IPS-18c (cell line): ENCODE data around the gene KCNIP3.
"Not testable (repeated sequence)": the region's sequence is repeated elsewhere in the genome, so short reads cannot be mapped to it uniquely, and the experiment has no call there.

Experiments
- H3K4me3 ChIP-seq: 2 replicates; pipeline ENCODE4 v1.7.0; 2013; ENCODE audit warnings: low read depth, mild to moderate bottlenecking, low read length, moderate library complexity; ENCODE audit not compliant: insufficient read depth
- H3K9me3 ChIP-seq: one replicate; pipeline ENCODE4 v1.6.1; 2013; ENCODE audit warnings: mild to moderate bottlenecking, low read length, moderate library complexity; ENCODE audit not compliant: control insufficient read depth, insufficient read depth

Gene KCNIP3

DNA sequence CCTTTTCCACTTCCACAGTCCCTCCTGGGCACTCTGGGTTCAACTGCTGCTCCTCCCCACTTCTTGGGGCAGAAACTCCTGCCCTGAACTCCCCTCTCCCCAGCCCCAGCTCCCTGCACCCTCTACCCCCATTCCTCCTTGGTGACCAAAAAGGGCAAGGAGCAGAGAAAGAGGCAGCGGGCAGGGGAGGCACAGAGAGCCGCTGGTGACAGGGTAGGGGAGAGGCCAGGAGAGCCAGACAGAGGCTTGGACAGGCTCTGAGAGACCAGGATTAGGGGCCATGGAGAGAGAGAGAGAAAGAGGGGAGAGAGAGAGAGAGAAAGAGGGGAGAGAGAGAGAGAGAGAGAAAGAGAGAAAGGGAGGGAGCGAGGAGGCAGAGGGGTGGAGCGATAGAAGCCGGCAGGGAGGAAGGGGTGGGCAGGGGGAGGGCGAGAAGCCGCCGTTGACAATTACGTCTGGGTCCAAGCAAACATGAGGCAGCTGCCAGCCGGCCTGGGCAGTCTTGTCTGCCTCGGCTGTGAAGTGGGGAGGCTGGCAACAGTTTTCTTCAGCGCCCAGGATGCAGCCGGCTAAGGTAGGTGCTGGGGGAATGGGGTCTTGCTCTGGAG is at the start of gene KCNIP3:
KCNIP3 (plus strand) TSS at position 468 of the 608 bp plus-strand sequence; CDS start at position 560, 92 bp downstream.
- Histone ChIP-seq H3K4me3 (peak within 1 kb of the TSS; percentile 31), H3K9me3 (no peaks in the 10 kb centered on the region)

DNA sequence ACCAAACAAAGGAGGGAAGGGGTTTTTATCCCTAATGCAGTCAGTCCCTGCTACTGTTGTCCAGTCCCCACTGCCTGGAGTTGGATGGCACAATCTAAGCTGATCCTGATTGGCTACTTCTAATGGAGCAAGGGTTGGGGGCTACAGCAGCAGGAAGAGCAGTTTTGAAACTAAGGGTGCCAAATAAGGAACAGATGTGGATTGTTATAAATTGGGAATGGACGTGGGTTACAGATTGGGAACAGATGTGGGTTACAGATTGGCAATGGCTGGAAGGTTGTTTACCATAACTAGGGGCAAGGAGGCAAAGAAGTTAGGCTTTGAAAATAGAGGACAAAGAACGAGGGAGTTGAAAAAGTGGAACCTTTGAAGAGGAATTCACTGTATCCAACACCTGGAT is 38.9 kb upstream of the KCNIP3 start:
- Histone ChIP-seq H3K9me3 (peaks cover 3% of the 10 kb centered on the region), H3K4me3 (no peak overlapping the region; the same call in 1 of the 2 replicates)

DNA sequence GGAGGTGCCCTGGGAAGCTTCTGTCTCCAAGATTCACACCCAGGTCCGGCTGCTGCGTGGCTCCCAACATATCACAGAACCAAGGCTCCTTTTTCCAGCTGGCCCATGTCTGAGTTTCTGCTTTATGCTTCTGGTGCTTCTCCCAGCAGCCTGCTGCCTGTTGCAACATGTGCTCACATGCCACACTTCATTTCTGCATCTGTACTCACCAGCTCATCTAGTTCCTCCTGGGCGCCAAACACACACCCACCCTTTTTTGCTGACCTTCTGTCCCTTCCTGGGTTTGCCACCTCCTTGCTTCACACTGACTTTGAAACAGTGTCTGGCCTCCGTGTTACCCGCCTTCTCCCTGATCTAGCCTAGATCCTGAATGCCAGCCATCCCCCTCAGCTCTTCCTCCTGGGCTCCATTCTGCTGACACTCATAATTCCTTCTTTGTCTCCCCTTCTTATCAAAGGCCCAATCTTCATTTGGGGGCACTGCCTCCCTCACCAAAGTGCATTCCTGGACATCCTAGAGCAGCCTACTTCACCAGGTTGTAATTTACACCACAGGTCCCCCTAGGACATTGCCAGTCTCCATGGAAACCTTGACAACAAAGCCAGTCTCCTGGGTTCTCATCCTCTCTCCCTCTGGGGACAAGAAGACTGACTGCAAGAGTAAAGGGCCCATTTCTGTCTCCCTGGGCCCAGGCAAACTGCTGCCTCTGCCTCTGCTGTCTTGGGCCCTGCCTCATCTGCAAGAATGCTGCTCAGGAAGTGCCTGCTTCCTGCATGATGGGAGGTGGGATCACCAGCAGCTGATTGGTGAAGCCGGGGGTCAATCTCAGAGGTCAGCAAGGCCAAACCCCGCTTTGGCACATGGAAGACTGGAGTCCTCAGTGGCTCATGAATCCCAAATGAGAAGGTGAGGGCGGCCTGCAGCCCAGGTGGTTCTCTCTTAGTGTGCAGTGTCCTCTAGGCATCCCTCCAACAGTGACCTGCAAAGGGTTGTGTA is 36.8 kb upstream of the KCNIP3 start:
- H3K4me3 ChIP-seq: no peak overlapping the region
- H3K9me3 ChIP-seq: peaks cover 3% of the 10 kb centered on the region

DNA sequence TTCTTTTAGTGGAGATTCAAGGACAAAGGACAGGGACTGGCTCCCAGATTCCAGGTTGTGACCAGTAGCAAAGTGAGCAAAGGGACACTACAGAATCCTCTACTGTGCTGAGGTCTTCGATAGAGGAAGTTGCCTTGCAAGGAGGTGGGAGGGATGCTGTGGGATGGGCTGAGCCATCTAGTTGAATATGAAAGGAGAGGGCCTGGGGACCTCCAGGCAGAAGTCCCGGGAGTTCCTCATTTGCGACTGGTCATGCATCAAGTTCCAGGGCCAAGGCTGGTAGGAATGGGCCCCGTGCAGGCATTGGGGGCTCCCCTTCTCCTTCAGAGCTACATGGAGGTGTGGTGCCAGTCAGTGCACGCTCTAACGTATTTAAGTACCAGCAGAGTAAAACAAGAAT is 35.5 kb upstream of the KCNIP3 start:
- H3K4me3 ChIP-seq: no peak overlapping the region
- peaks cover 3% of the 10 kb centered on the region for H3K9me3 ChIP-seq

DNA sequence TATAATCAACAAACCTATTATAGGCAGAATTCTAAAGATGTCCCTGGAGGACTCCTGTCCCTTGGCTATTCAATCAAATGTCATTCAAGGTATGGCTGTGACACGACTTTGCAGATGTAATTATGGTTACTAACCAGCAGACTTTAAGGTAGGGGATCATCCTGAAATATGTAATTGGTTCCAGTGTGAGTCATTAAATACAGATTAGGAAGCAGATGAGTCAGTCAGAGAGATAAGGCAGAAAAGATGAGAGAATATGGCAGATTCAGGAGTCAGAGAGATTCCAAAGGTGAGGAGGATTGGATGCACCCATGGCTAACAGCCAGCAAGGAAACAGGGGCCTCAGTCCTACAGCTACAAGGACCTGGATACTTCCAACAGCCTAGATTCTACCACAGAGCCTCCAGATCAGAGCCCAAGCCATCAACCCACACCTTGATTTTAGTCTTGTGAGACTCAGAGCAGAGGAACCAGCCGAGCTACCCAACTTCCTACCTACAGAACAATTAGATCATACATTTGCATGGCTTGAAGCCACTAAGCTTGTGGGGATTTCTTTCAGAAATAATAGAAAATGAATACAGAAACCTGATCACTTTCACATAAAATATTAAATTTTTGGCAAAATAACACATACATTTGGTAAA is 34.1 kb upstream of the KCNIP3 start:
- Histone ChIP-seq H3K9me3 (peaks cover 2% of the 10 kb centered on the region), H3K4me3 (no peak overlapping the region)

DNA sequence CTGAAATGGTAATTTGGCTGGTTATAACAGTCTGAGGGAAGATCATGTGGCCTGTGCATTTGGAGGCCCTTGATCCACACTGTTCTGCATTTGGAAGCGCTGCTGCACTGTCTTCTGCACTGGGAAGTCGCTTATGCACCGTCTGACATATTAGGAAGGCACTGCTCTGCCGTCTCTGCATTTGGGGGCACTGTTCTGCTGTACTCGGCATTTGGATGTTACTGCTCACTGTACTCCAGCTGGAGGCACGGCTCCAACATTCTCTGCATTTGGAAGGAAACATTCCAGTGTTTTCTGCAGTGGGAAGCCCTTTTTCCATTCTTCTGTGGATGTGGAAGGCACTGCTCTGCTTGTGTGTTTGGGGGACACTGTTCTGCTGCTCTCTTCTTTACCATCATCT is 32.5 kb upstream of the KCNIP3 start:
- Histone ChIP-seq H3K4me3 (no peak overlapping the region), H3K9me3 (no peaks in the 10 kb centered on the region)

DNA sequence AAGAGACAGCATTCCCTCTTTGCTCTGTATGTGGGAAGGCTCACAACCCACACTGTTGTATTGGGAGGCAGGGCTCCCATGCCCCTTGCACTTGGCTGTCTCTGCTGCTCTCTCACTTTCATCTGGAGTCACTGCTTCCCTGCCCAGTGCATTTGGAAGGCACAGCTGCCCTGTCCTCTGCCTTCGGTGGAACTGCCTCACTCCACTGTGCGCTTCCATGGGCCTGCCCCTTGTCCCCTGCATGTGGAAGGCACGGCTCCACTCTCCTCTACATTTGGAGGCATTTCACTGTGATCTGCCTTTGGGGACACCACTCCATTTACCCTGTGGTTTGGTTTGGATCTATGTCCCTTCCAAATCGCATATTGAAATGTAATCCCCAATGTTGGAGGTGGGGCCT is 32.0 kb upstream of the KCNIP3 start:
- Histone ChIP-seq H3K9me3 (no peaks in the 10 kb centered on the region), H3K4me3 (no peak overlapping the region)

DNA sequence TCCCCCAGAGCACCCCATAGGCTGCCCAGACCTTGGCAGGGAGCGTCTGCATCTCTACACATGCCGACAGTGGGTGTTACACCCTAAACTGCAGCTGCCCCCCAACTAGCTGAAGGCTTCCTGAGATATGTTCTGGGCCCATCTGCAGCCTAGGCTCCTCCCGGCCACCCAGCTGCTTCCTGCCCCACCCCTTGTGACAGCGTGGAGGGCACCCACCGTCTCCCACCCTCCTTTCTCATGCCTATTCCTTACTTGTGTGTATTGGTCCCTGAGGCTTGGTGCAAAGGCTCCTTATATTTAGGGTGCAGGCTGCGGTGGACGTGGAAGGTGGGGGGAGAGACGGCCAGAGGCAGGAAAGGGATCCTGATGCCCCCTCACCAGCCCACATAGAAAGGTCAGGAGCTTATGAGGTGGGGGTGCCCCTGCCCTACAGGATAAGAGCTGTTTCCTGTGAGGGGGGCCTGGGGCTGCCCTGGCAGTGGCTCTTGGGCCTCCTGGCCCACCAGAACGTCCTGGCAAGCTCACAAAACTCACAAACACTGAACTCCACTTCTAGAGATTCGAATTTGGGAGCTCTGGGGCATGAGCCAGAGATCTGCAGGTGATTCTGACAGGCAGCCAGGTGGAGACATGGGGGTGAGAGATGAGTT is 30.2 kb upstream of the KCNIP3 start:
- no peak overlapping the region for H3K4me3 ChIP-seq

DNA sequence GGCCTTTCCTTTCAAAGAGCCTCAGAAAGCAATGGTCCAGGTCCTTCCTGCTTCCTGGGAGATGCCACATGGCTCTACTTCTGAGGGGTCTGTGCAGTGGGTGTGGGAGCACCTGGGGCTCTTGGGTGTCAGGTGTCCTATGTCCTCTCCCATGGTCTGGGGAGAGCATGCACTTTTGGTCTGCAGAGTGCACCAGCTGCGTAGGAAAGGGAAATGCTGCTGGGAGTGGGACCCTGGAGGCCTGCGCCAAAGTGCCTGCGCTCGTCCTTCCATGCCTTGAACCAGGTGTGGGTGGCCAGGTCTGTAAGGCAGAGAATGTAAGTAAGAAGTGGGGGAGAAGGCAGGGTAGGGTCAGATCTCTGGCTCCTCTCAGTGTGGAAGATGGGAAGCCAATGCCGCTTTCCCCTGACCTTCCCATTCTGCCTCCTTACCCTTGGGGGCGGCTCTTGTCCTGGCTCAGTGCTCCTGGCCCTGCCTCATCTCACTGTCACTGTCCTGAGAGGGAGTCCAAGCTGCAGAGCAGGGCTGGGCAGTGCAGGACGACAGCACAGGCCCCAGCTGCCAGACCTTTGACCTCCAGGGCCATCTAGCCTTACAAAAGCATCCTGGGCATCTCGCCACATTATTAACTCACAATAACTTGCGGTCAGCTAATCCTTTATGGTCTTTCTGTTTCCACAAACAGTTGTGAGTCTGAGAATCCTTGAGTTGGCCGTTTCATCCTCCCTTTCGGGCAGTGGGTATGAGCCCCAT is 29.5 kb upstream of the KCNIP3 start:
- H3K9me3 ChIP-seq: no peaks in the 10 kb centered on the region
- no peak overlapping the region for H3K4me3 ChIP-seq

More for the DNA sequence above, 30.2 kb upstream of the KCNIP3 start:
- H3K9me3 ChIP-seq: no peaks in the 10 kb centered on the region

DNA sequence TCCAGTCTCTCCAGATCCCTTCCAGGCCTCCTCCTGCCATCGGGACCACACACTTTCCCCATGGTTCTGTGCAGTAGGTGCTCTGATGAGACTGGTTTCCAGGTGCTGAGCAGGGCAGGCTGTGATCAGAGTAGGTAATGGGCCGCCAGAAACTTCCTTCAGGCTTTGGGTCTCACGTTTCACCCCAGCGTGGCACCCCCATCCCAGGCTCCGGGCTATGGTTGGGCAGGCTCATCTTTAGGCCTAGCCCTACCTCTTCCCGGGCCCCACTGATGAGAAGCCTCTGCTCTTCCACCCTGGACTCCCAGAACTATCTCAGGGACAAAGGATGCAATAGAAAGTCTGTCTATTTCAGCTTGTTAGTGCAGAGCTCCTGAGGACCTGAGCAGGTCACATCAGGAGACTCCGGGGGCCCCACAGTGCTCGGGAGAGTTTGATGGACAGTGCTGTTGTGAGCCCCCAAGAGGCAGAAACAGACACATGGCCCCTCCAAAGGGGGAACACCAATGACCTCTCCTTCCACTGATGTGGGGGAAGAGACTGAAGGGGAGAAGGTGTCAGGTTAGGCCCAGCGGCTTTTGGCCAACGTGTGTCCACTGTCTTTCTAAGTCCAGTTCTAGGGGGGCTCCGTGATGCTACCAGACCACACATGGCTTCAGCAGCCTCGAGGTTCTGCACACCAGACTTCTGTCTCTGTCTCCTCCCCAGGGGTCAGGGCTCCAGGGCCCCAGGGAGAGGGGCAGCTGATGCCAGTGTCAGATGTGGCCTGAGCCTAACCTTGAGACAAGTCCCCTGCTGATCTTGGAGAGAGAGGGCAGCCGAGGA is 28.7 kb upstream of the KCNIP3 start:
- H3K9me3 ChIP-seq: no peaks in the 10 kb centered on the region

DNA sequence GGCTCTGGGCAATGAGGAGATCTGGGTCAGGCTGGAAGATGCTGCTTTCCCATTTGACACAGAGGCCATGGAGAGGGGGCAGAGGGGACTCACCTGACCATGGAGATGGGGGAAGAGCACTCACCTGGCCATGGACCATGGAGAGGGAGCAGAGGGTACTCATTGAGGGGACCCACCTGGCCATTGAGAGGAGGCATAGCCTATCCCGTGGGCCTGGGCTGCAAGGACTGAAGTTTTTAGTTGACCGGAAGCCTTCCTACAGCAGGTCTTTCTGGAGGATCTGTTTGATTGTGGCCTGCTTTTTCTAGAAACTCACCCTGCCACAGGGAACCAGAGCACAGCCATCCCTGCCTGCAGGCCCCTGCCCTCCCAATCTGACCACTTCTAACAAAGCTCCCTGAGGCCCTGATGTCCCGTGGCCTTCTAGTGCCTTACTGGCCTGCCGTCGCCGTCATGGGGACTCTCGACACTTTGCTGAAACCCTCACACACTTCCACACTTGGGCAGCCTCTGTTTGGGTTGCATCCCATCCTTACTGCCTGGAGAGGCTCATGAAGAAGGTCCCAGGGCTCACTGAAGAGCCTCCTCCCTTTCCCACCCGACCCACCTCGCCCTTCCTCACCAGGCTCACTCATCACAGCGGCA is 28.0 kb upstream of the KCNIP3 start:
- Histone ChIP-seq H3K9me3 (no peaks in the 10 kb centered on the region), H3K4me3 (no peak overlapping the region)

More for the DNA sequence above, 28.7 kb upstream of the KCNIP3 start:
- H3K4me3 ChIP-seq: no peak overlapping the region

DNA sequence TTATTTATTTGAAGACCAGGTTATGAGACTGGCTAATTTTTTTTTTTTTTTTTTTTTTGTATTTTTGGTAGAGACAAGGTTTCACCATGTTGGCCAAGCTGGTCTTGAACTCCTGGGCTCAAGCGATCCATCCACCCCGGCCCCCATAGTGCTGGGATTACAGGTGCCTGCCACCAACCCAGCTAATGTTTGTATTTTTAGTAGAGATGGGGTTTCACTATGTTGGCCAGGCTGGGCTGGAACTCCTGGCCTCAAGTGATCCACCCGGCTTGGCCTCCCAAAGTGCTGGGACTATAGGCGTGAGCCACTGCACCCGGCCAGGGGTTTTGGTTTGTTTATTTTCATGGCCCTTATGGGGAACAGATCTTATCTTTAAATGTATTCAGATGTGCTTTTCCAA is 27.4 kb upstream of the KCNIP3 start:
- H3K4me3 ChIP-seq, H3K9me3 ChIP-seq: not testable (repeated sequence)

DNA sequence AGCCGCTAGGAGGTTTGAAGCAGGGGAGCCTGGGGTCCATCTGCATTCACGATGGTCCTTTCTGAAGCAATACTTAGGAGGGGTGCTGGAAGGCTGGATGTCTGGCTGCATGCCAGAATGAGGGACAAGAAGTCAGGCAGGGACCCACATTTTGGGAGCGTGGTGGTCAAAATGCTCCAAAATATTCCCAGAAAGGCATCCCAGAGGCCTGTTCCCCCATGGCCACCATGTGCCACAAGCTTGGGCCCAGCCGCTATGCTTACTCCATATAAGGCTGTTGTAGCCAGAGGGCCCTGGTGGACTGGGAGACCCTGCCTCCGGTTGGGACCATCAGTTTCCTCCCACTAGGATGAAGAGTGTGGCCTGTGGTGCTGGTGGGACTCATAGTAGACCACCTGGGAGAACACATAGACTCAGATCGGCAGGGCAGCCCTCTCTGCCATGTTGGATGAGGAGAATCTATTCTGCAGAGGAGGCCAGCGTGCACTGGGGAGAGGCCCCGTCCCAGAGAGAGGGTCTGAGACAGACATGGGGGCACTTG is 26.5 kb upstream of the KCNIP3 start:
- no peaks in the 10 kb centered on the region for H3K9me3 ChIP-seq
- no peak overlapping the region for H3K4me3 ChIP-seq

DNA sequence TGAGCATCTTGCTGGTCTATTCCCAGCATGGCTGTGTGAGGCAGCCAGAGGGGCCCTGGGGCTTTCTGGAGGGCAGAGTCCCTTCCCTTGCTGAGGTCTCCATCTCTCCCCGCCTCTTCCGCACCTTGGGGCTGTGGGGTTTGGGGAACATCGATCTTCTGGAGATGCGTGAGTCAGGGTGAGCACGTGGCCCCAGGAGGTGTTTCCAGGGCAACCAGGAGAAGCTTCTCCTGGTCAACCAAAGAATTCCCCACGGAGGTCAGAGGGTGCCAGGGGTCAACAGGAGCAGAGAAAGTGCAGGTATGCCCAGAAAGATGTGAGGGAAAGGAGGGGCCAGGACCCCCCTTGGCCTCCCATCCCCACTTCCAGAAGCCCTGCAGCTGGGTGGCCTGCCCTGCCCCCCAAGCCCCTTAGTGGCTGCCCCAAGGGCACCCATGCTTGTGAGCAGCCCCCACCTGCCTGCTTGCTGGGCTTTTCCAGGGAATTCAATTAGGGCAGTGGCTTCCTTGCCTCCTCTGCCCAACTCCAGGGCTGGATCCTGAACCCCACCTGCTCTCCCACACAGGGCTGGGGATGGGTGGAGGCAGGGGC is 25.7 kb upstream of the KCNIP3 start:
- no peaks in the 10 kb centered on the region for H3K9me3 ChIP-seq

DNA sequence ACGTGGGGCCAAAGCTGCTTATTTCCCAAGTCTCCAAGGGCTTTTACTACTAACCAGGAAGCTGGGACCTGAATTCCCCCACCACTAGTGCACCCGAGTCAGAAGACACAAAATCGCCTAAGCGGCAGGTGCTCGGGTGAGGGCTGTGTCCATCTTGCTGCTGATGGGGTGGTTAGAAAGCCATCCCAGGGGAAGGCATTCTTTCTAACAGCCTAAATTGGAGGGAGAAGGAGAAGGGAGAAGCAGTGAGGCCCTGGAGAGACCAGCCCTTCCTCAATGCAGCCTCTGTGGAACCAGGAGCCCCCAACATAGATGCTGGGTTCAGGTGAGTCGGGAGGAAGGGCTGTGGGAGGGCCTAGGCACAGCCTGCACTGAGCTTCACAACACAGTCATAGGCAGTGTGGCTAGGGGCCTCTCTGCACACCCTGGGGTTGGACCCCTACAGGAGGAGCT is 24.8 kb upstream of the KCNIP3 start:
- Histone ChIP-seq H3K4me3 (no peak overlapping the region), H3K9me3 (no peaks in the 10 kb centered on the region)

More for the DNA sequence above, 25.7 kb upstream of the KCNIP3 start:
- no peak overlapping the region for H3K4me3 ChIP-seq
